HepG2 (cell line): ENCODE measurements around the gene RBCK1. TPM values are rescaled to one million over a fixed set of nuclear protein-coding genes. Genes with fewer than 3 reads are reported as not detected.

Source experiments
- AHR ChIP-seq: IDR thresholded peaks from 2 replicates; pipeline ENCODE4 v1.6.1; 2018; ENCODE audit warnings: missing genetic modification reagents, missing compliant biosample characterization
- ARHGAP35 ChIP-seq: sonication (generic); formaldehyde crosslinking; IDR thresholded peaks from 2 replicates; pipeline ENCODE4 v1.9.0; 2022; ENCODE audit warnings: mild to moderate bottlenecking, inconsistent platforms, moderate library complexity, missing genetic modification reagents, borderline replicate concordance
- DNMT1 ChIP-seq: sonication (generic); formaldehyde crosslinking; IDR thresholded peaks from 2 replicates; pipeline ENCODE4 v1.5.1; 2020; ENCODE audit warnings: mild to moderate bottlenecking, missing genetic modification reagents
- FOXA1 ChIP-seq, 2 experiments: fragments of 450-650 bp in 1 of 2; sonication (generic) in 1 of 2; formaldehyde crosslinking in 1 of 2; IDR thresholded peaks; 2 replicates each; pipeline versions ENCODE4 v1.4.0 to v1.6.1; 2016 to 2020; ENCODE audit warnings: missing genetic modification reagents in 1 of 2
- HMG20B ChIP-seq: conservative IDR thresholded peaks from 2 replicates; pipeline ENCODE4 v1.6.1; 2016; ENCODE audit warnings: missing genetic modification reagents, missing compliant biosample characterization
- HNF4G ChIP-seq, 2 experiments: sonication (generic) in 1 of 2; formaldehyde crosslinking in 1 of 2; IDR thresholded peaks; 2 replicates each; pipeline versions ENCODE4 v1.4.0 to v1.6.1; 2011 to 2020; ENCODE audit warnings: borderline replicate concordance in 2 of 2, low read depth in 2 of 2, mild to moderate bottlenecking in 2 of 2, low read length in 1 of 2, missing genetic modification reagents in 1 of 2, moderate library complexity in 1 of 2
- KAT2B ChIP-seq: fragments of 150-350 bp; IDR thresholded peaks from 2 replicates; pipeline ENCODE4 v1.6.1; 2014; ENCODE audit warnings: low read depth, low read length, borderline replicate concordance
- KLF6 ChIP-seq: IDR thresholded peaks from 2 replicates; pipeline ENCODE4 v1.8.0; 2016; ENCODE audit warnings: missing biosample characterization, missing genetic modification reagents
- NFE2 ChIP-seq: sonication (generic); formaldehyde crosslinking; IDR thresholded peaks from 2 replicates; pipeline ENCODE4 v1.4.0; 2020; ENCODE audit warnings: missing genetic modification reagents
- NR2F6 ChIP-seq, 2 experiments: IDR thresholded peaks; 2 replicates each; pipeline ENCODE4 v1.6.1; 2016; ENCODE audit warnings: antibody characterized with exemption in 1 of 2, mild to moderate bottlenecking in 1 of 2
- PHF21A ChIP-seq: sonication (generic); formaldehyde crosslinking; IDR thresholded peaks from 2 replicates; pipeline ENCODE4 v1.5.0; 2020; ENCODE audit warnings: mild to moderate bottlenecking, missing genetic modification reagents
- RFX1 ChIP-seq: fragments of 450-650 bp; IDR thresholded peaks from 2 replicates; pipeline ENCODE4 v1.6.1; 2017
- RNF2 ChIP-seq: fragments of 450-650 bp; conservative IDR thresholded peaks from 2 replicates; pipeline ENCODE4 v1.6.1; 2016; ENCODE audit warnings: low read depth
- SMAD3 ChIP-seq: sonication (generic); formaldehyde crosslinking; IDR thresholded peaks from 2 replicates; pipeline ENCODE4 v1.4.0; 2020; ENCODE audit warnings: missing genetic modification reagents
- TCF7L2 ChIP-seq: IDR thresholded peaks from 2 replicates; pipeline ENCODE4 v1.6.1; 2011; ENCODE audit warnings: mild to moderate bottlenecking, low read depth, low read length, moderate library complexity
- TEAD3 ChIP-seq: optimal IDR thresholded peaks from 2 replicates; pipeline ENCODE3; 2016; ENCODE audit warnings: borderline replicate concordance
- WIZ ChIP-seq: sonication (generic); formaldehyde crosslinking; IDR thresholded peaks from 2 replicates; pipeline ENCODE4 v1.5.1; 2020; ENCODE audit warnings: mild to moderate bottlenecking, missing genetic modification reagents
- ZBTB38 ChIP-seq: sonication (generic); formaldehyde crosslinking; IDR thresholded peaks from 2 replicates; pipeline ENCODE4 v1.5.1; 2020; ENCODE audit warnings: mild to moderate bottlenecking, missing genetic modification reagents
- ZC3H4 ChIP-seq: sonication (generic); formaldehyde crosslinking; IDR thresholded peaks from 2 replicates; pipeline ENCODE4 v1.4.0; 2020; ENCODE audit warnings: missing genetic modification reagents, borderline replicate concordance
- ZNF230 ChIP-seq: sonication (generic); formaldehyde crosslinking; IDR thresholded peaks from 2 replicates; pipeline ENCODE4 v1.4.0; 2020; ENCODE audit warnings: mild to moderate bottlenecking, missing genetic modification reagents
- ZNF432 ChIP-seq: sonication (generic); formaldehyde crosslinking; IDR thresholded peaks from 2 replicates; pipeline ENCODE4 v1.5.0; 2020; ENCODE audit warnings: missing genetic modification reagents, mild to moderate bottlenecking, borderline replicate concordance
- ZNF564 ChIP-seq: sonication (generic); formaldehyde crosslinking; IDR thresholded peaks from 2 replicates; pipeline ENCODE4 v1.8.1; 2023; ENCODE audit warnings: mild to moderate bottlenecking, missing genetic modification reagents
- ZNF737 ChIP-seq: sonication (generic); formaldehyde crosslinking; IDR thresholded peaks from 2 replicates; pipeline ENCODE4 v1.5.0; 2020; ENCODE audit warnings: missing genetic modification reagents, mild to moderate bottlenecking, borderline replicate concordance
- polyA plus RNA-seq, 8 experiments: library from polyadenylated mRNA; depleted of rRNA in 3 of 8; stranded (reverse) in 7 of 8; unstranded in 1 of 8; fragments of >200 nt; fragmentation: Illumina TruSeq in 4 of 8; extraction: Trizol in 4 of 8; gene quantifications; 2 replicates each; pipeline versions ENCODE4 v1.2.1 to v1.2.3, GENCODE V29; 2011 to 2016; ENCODE audit warnings: low read depth in 4 of 8, missing spikeins in 1 of 8, mixed read lengths in 1 of 8; ENCODE audit not compliant: insufficient read depth in 1 of 8
- total RNA-seq, 5 experiments: library from RNA; depleted of rRNA; stranded (reverse); fragments of >200 nt; fragmentation: Illumina TruSeq; extraction: Trizol; gene quantifications; 2 replicates each; pipeline ENCODE4 v1.2.3, GENCODE V29; 2016; ENCODE audit warnings: low read depth in 1 of 5
- TF ChIP-seq, protein P1 (sequence below): sonication (generic); formaldehyde crosslinking; IDR thresholded peaks from 2 replicates; pipeline ENCODE4 v1.4.0; 2020; ENCODE audit warnings: mild to moderate bottlenecking, missing genetic modification reagents
- TF ChIP-seq, protein P2 (sequence below): sonication (generic); formaldehyde crosslinking; conservative IDR thresholded peaks from 2 replicates; pipeline ENCODE4 v1.8.0; 2022; ENCODE audit warnings: low read depth, missing genetic modification reagents
- TF ChIP-seq, protein P3 (sequence below): sonication (generic); formaldehyde crosslinking; IDR thresholded peaks from 2 replicates; pipeline ENCODE4 v1.4.0; 2020; ENCODE audit warnings: missing genetic modification reagents
- TF ChIP-seq, protein P4 (sequence below): sonication (generic); formaldehyde crosslinking; IDR thresholded peaks from 2 replicates; pipeline ENCODE4 v1.4.0; 2020; ENCODE audit warnings: missing genetic modification reagents

Gene RBCK1
- total and polyA plus RNA-seq, 2 of the 13 experiments (the other 11 are each of a cell fraction or from before 2014, with no cell fraction given) = 149 to 215 TPM

DNA sequence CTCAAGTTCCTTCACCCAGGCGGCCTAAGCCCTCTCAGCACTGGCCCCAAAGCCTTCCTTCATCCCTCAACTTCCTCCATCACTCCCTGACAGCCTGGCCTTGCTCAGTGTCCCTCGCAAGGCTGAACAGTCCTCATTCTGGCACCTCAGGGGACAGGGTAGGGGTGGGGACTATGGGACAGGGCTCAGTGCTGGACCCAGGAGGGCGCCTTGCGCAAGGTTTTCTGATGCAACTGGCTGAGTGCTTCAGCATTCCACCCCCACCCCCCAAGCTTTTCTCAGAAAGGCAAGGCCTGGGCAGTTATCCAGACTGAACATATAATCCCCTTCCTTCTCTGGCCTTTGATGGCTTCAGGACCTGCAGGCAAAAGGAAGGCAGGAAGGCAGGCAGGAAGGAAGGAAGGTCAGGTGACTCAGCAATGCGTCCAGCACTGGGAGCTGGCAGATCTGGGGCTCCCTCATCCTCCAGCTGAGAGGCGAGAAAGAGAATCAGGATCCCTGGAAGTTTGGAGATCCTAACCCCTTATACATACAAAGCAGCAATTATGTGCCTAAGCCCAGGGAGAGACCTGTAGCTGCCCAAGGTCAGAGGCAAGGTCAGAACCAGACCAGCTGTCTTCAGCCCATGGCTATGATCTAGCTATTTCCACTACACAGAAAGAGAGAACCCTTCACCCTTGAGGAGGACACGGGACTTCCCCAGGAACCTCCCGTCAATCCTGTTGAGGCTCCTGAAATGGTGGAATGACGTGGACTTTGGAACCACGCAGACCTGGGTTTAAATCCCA lies 36.1 kb upstream of the RBCK1 start (continued):
- TF ChIP-seq ZNF564 (CRISPR knock-in tag) (peak; percentile 75; the same call in 1 of the 2 replicates), ZNF230 (CRISPR knock-in tag) (peak; percentile 49; the same call in 1 of the 2 replicates), ARHGAP35 (CRISPR knock-in tag) (peak; percentile 80; the same call in 1 of the 2 replicates), SMAD3 (CRISPR knock-in tag) (peak; percentile 94), NFE2 (CRISPR knock-in tag) (peak; percentile 83; the same call in 1 of the 2 replicates), WIZ (no peak), FOXA1 (IDR thresholded peaks at IDR 0.05) (no peak), FOXA1 (CRISPR knock-in tag; IDR thresholded peaks at IDR 0.05) (peak; percentile 66; the same call in 1 of the 2 replicates), AHR (CRISPR knock-in tag) (peak; percentile 94; the same call in 1 of the 2 replicates), ZC3H4 (peak; percentile 93; the same call in 1 of the 2 replicates), TCF7L2 (no peak), ZNF432 (CRISPR knock-in tag) (no peak), PHF21A (CRISPR knock-in tag) (peak; percentile 100), RFX1 (no peak), TEAD3 (peak; percentile 95), ZNF737 (CRISPR knock-in tag) (no peak; the same call in 1 of the 2 replicates), KAT2B (no peak), RNF2 (no peak; the same call in 1 of the 2 replicates), HNF4G (IDR thresholded peaks at IDR 0.05; ENCODE audit: borderline replicate concordance, low read depth, low read length) (peak; percentile 95), HNF4G (CRISPR knock-in tag; IDR thresholded peaks at IDR 0.05; ENCODE audit: borderline replicate concordance, low read depth) (peak; percentile 97), ZBTB38 (peak; percentile 92), HMG20B (peak; percentile 96), DNMT1 (0 out of 2 replicates have a peak, but pooled peaks have one; percentile 51), NR2F6 (IDR thresholded peaks at IDR 0.05) (peak; percentile 89), NR2F6 (CRISPR knock-in tag; IDR thresholded peaks at IDR 0.05) (peak; percentile 88), KLF6 (peak; percentile 98)
- TF ChIP-seq, protein P1, sequence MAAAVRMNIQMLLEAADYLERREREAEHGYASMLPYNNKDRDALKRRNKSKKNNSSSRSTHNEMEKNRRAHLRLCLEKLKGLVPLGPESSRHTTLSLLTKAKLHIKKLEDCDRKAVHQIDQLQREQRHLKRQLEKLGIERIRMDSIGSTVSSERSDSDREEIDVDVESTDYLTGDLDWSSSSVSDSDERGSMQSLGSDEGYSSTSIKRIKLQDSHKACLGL (CRISPR knock-in tag) = peak; percentile 29; the same call in 1 of the 2 replicates
- TF ChIP-seq, protein P2, sequence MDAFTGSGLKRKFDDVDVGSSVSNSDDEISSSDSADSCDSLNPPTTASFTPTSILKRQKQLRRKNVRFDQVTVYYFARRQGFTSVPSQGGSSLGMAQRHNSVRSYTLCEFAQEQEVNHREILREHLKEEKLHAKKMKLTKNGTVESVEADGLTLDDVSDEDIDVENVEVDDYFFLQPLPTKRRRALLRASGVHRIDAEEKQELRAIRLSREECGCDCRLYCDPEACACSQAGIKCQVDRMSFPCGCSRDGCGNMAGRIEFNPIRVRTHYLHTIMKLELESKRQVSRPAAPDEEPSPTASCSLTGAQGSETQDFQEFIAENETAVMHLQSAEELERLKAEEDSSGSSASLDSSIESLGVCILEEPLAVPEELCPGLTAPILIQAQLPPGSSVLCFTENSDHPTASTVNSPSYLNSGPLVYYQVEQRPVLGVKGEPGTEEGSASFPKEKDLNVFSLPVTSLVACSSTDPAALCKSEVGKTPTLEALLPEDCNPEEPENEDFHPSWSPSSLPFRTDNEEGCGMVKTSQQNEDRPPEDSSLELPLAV = no peak
- TF ChIP-seq, protein P3, sequence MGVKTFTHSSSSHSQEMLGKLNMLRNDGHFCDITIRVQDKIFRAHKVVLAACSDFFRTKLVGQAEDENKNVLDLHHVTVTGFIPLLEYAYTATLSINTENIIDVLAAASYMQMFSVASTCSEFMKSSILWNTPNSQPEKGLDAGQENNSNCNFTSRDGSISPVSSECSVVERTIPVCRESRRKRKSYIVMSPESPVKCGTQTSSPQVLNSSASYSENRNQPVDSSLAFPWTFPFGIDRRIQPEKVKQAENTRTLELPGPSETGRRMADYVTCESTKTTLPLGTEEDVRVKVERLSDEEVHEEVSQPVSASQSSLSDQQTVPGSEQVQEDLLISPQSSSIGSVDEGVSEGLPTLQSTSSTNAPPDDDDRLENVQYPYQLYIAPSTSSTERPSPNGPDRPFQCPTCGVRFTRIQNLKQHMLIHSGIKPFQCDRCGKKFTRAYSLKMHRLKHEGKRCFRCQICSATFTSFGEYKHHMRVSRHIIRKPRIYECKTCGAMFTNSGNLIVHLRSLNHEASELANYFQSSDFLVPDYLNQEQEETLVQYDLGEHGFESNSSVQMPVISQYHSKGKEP (CRISPR knock-in tag) = peak; percentile 37; the same call in 1 of the 2 replicates
- TF ChIP-seq, protein P4, sequence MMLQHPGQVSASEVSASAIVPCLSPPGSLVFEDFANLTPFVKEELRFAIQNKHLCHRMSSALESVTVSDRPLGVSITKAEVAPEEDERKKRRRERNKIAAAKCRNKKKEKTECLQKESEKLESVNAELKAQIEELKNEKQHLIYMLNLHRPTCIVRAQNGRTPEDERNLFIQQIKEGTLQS (CRISPR knock-in tag) = peak; percentile 99
